Right ventricle myocardium superior (tissue), 1 donor: ENCODE data around the gene MRPS24. TPM values are rescaled to one million over a fixed set of nuclear protein-coding genes. Genes with fewer than 3 reads are reported as not detected.

ENCODE experiments used
- ATAC-seq: fragments of 200-7000 bp; cut with Tn5 transposase; one replicate; pipeline ENCODE4 v1.9.1; 2020; ENCODE audit warnings: mild to moderate bottlenecking; ENCODE audit not compliant: poor library complexity
- DNase-seq: peaks from one replicate; pipeline ENCODE4 v3.0.0-alpha.2; 2020
- intact Hi-C: fragments of 100-400 bp; cut with DNase I; formaldehyde crosslinking; loops from one replicate; pipeline ENCODE4 v1.11.2; 2022
- total RNA-seq: library from RNA; stranded (reverse); fragmentation: NEBNext Ultra II Directional; extraction: Animal tissue kit (Norgen Biotek cat#: 25700); gene quantifications from one replicate; pipeline ENCODE4 v1.2.1, GENCODE V29; 2021
- donor health status: DM: no; HTN: yes; CAD: no; lungs with severe emphysema.

Gene MRPS24
- total RNA-seq, 1 donor from 2014 or later, result 200 TPM

DNA sequence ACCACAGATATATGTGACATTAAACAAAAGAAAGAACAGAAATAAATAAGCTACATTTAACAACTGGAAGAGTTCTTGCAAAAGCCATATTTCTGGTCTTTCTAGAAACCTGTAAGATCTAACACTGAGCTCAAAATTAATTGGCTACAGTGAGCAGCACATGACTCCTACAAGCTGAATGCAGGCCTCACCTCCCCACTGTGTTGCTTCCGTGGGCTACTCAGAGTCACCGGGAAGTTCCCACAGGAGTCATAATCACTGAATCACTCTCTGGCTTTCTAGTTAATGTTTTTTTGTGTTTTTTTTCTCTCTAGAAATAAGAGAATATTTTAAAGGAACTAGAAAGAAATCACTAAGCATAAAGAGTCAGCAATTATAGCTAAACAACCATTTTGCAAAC lies 10.2 kb upstream of the MRPS24 start:
- DNase-seq (no peak), ATAC-seq (no peak)
- intact Hi-C loops, result no loop called here

DNA sequence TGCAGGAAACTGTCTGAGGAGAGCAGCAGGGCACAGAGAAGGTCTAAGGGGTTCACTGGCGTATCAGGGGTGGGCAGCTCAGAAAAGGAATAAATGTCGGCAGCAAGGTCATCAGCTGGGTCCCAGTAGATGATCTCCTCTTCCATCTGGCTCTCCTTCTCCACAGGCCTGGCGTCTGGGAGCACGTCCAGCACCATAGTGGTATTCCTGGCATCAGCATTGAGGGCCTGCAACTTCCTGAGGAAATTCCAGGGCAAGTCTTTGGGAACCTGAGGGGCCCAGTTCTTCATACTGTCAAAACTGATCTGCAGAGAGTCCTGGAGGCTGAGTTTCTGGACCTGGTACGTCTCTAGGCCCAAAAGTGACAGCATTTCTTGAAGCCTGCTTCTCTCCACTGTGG lies 9.6 kb upstream of the MRPS24 start:
- DNase-seq (no peak), ATAC-seq (peak; percentile 30)
- intact Hi-C loops, result no loop called here

- no peak for DNase-seq
- peak; percentile 55 for ATAC-seq
- intact Hi-C loops, result no loop called here
Observed at GRCh38 chr7:43877968-43878864, 8.9 kb upstream of the MRPS24 start.

GRCh38 chr7:43876976-43877745 lies 7.8 kb upstream of the MRPS24 start:
- intact Hi-C loops, result no loop called here

DNA sequence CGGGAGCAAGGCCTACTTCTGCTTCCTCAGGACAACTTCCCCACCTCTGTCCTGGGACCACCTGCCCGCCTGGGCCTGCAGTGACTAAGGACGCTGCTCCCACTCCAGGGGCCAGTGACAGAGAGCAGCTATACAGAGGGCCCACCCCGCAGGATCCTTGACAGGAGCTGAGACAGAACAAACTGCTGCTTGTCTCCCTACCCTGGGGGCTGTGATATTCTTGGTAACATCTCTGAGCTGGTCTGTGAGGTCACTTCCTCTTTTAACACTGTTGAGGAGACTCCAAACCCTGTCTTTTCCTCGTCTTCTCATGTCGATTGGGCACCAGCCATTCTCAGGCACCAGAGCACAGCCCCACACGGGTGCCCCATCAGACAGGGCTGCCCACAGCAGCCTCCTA lies 6.9 kb upstream of the MRPS24 start:
- ATAC-seq (no peak), DNase-seq (no peak)
- intact Hi-C loops, result no loop called here

More at GRCh38 chr7:43876976-43877745, 7.8 kb upstream of the MRPS24 start:
- no peak for DNase-seq
- no peak for ATAC-seq

GRCh38 chr7:43873300-43873699 lies 4.0 kb upstream of the MRPS24 start:
- peak; percentile 12 for ATAC-seq
- peak; percentile 61 for DNase-seq
- intact Hi-C loops, result no loop called here

DNA sequence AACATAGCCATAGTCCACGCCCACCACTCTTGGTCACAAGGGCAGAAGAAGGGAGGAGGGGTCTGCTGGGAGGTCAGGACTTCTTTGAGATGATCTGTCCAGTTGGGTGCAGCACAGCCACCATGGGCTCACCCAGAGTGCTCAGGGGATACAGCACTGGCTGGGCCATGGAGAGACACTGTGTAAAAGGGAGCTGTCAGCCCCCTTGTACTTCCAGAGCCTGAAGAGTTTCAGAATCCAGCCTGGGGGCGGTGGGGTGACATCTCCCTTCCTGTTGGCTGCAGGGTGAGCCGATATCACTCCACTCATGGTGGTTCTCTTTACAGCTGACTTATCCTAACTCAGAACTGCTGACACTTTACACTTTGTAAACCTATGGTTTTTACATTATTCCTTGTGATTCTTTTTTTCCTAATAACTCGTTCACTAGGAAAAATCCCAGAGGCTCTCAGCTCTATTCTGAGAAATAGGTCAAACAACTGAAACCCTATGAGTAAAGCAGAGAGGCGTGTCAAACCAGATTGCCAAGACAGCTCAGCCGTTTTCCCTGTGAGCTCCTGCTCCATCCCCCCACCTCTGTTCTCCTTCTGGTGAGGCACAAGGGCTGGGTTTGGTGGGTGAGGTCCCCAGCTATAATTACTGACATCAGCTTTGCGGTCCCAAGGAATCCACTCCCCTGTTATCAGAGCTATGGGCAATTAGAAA lies 3.2 kb upstream of the MRPS24 start:
- ATAC-seq, result peak; percentile 31
- intact Hi-C loops, result no loop called here

GRCh38 chr7:43871064-43871463 lies 1.7 kb upstream of the MRPS24 start:
- DNase-seq, result no peak
- intact Hi-C loops, result no loop called here
- ATAC-seq, result no peak

More for the DNA sequence above, 3.2 kb upstream of the MRPS24 start:
- no peak for DNase-seq

GRCh38 chr7:43870316-43870715 lies 999 bp upstream of the MRPS24 start:
- ATAC-seq (no peak), DNase-seq (no peak)
- intact Hi-C loops, result no loop called here

DNA sequence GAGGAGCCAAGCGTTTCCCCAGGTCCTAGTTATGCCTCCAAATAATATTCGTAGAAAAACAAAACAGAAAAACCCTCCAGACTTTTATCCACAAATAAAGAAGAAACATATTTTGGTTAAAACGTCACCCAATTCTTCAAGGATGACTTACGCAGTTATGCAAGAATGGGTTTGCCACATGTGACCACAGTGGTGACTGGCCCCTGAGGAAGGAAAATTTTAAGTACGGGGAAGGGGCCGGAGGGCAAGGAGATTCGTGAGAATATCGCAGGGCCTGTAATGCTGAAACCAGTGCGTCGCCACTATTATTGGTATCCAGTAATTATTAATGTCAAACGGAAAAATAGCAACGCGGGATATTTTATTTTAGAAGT lies 537 bp upstream of the MRPS24 start:
- intact Hi-C loops, result no loop called here
- DNase-seq (no peak), ATAC-seq (peak; percentile 26)

GRCh38 chr7:43868681-43869005 lies 674 bp downstream of the MRPS24 start:
- ATAC-seq (peak; percentile 9), DNase-seq (no peak)
- intact Hi-C loops, result no loop called here

- DNase-seq, result no peak
- intact Hi-C loops, result no loop called here
Observed at GRCh38 chr7:43868181-43868580, 1.1 kb downstream of the MRPS24 start.

DNA sequence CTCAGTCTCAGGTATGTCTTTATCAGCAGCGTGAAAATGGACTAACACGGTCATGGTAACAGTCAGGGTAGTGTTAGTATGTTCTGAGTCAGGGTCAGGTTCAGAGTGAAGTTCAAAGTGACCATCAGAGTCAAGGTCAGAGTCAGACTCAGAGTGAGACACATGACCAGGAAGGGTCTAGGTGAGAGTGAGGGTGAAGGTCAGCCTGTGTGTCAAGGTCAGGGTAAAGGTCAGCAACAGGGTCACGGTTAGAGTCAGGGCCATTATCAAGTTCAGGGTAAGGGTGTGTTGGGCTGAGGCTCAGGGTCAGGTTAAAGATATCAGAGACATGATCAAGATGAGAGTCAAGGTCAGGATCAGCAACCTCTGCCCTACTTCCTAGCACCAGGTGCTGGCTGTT lies 4.0 kb downstream of the MRPS24 start:
- DNase-seq, result no peak
- ATAC-seq, result no peak
- intact Hi-C loops, result no loop called here

More at GRCh38 chr7:43868181-43868580, 1.1 kb downstream of the MRPS24 start:
- ATAC-seq, result no peak

DNA sequence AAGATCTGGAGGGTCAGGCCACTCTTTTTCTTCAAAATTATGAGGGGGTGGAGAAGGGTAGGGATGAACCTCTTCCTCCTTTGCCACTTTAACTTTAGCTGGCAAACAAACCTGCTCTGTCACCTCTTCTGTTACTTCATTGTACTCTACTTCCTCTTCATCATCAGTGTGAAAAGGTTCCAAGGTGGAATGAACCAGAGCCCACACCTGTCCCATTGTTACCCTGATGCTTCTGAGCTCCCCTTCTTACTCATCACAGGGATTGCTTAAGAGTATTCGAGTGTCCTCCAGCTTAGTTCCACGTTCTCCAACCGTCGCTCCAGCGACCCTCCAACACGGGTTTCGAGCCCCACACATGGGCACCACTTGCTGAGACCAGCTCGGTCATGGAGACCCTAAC lies 5.2 kb downstream of the MRPS24 start:
- DNase-seq (no peak), ATAC-seq (no peak)
- intact Hi-C loops, result no loop called here

DNA sequence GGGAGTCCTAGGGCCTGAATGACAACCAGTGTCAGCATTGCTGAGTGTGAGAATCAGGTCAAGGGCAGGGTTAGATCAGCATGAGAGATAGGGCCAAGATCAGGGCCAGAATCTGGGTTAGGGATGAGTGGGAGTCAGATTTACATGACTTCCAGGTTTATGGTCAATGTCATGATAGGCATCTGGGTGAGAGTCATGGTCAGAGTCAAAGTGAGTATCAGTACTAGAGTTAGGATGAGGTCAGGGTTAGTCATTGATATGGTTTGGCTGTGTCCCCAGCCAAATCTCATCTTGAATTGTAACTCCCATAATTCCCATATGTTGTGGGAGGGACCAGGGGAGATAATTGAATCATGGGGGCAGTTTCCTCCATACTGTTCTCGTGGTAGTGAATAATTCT lies 12.3 kb downstream of the MRPS24 start:
- ATAC-seq (no peak), DNase-seq (no peak)
- intact Hi-C loops, result no loop called here

DNA sequence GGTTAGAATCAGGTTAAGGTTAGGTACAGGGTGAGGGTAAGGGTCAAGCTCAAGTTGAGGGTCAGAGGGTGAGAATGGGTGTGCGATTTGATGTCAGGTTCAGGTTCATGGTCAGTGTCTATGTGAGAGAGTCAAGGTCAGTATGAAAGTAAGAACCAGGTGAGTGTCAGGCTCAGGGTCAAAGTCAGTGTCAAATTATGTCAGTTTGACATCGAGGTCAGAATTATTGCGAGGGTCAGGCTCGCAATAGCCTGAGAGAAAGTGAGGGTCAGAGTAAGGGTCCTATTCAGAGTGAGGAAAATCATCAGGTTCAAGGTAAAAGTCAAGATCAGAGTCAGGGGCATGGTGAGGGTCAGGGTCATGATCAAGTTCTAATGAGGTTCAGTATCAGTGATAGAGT lies 13.0 kb downstream of the MRPS24 start:
- DNase-seq (no peak), ATAC-seq (no peak)
- intact Hi-C loops, result no loop called here

DNA sequence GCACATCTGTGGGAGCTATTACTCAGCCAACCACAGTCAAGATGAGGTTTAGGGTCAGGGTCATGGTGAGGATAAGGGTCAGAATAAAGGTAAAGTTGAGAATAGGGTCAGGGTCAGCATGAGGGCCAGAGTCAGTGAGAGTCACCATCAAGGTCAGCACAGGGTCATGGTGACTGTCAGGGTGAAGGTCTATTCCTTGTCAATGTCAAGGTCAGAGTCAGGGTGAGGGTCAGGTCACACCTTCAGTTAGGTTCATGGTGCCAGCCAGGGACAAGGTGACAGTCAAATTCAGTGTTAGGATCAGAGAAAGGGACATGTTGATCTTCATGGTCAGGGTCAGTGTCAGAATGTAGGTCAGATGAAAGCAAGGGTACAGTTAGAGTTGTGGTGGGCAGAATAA lies 14.1 kb downstream of the MRPS24 start:
- ATAC-seq (no peak), DNase-seq (no peak)
- intact Hi-C loops, result no loop called here

DNA sequence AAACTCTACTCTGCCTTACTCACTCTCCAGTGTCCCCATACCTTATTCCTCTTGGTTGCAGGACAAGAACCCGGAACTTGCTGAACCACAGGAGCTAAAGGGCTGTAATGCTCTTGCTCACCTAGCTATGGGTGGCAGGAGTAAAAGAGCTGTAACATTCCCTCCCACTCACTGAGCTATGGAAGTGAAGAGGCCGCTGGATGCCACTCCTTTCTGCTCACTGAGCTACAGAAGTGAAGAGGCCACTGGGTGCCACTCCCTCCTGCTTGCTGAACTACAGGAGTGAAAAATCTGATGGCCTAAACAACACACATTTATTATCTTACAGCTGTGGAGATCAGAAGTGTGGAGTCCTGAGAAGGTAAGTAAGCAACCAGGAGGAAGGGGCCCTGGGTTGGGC lies 17.5 kb downstream of the MRPS24 start:
- intact Hi-C loops, result no loop called here
- ATAC-seq (no peak), DNase-seq (no peak)

- DNase-seq, result no peak
- no peak for ATAC-seq
- intact Hi-C loops, result no loop called here
Observed at GRCh38 chr7:43850348-43851116, 18.8 kb downstream of the MRPS24 start.
